ENCODE results near the gene PALM3. TPM values are rescaled to one million over a fixed set of nuclear protein-coding genes. Genes with fewer than 3 reads are reported as not detected.

The PALM3 gene
- total RNA-seq, 1 donor from 2014 or later = 0.95 TPM

DNA sequence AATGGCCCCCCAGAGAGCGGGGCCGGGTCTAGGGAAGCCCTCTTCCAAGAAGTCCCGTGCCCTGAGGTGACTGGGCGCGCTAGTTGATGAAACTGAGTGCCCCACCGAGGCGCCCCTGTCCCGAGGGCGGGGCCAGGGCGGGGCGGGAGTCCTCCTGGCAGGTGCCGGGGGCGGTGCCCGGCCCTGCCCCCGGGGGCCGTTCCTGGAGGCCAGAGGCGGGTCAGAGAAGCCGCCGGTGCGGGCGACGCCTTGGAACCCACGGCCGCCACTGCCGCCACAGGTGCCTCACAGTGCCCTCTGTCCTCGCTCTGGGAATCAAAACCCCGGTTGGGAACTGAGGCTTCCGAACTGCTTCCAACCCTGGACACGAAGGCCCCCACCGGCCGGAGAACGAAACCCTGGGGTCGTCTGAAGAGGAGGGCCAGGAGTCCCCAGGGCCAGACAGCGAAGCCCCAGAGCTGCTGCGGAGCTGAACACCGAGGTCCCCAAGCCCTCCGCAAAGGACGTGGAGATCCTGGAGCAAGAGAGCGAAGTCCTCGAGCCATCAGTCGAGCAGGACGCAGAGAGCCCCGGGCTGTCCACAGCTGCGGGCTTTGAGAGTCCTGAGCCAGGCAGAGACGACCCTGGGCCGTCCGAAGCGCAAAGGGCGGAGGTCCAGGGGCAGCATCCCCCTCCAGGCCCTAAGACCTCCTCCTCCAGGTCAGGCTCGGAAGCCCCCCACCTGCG, 10.8 kb upstream of the PALM3 start, which contains the start of gene MISP3:
Gene MISP3 (plus strand): TSS at position 252 of the 726 bp plus-strand sequence. CDS start 524 bp downstream, outside the sequence.
- H3K9me3 Mint-ChIP-seq (ENCODE audit: low read depth) = no peaks in the 10 kb centered on the region
- H3K27ac Mint-ChIP-seq (ENCODE audit: unreplicated experiment) = peak within 1 kb of the TSS; percentile 54
- peaks cover 18% of the 10 kb centered on the region for H3K4me1 Mint-ChIP-seq (ENCODE audit: low read depth)
- H3K27me3 Mint-ChIP-seq (ENCODE audit: low read depth) = no peaks in the 10 kb centered on the region
- H3K4me3 Mint-ChIP-seq (ENCODE audit: unreplicated experiment) = peak within 1 kb of the TSS; percentile 98
- TF ChIP-seq, protein P1, sequence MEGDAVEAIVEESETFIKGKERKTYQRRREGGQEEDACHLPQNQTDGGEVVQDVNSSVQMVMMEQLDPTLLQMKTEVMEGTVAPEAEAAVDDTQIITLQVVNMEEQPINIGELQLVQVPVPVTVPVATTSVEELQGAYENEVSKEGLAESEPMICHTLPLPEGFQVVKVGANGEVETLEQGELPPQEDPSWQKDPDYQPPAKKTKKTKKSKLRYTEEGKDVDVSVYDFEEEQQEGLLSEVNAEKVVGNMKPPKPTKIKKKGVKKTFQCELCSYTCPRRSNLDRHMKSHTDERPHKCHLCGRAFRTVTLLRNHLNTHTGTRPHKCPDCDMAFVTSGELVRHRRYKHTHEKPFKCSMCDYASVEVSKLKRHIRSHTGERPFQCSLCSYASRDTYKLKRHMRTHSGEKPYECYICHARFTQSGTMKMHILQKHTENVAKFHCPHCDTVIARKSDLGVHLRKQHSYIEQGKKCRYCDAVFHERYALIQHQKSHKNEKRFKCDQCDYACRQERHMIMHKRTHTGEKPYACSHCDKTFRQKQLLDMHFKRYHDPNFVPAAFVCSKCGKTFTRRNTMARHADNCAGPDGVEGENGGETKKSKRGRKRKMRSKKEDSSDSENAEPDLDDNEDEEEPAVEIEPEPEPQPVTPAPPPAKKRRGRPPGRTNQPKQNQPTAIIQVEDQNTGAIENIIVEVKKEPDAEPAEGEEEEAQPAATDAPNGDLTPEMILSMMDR (IDR thresholded peaks at IDR 0.05) = no peak
- DNase-seq (ENCODE audit: low spot score) = no peak
- H3K36me3 Mint-ChIP-seq (ENCODE audit: low read depth) = no peaks in the 10 kb centered on the region

DNA sequence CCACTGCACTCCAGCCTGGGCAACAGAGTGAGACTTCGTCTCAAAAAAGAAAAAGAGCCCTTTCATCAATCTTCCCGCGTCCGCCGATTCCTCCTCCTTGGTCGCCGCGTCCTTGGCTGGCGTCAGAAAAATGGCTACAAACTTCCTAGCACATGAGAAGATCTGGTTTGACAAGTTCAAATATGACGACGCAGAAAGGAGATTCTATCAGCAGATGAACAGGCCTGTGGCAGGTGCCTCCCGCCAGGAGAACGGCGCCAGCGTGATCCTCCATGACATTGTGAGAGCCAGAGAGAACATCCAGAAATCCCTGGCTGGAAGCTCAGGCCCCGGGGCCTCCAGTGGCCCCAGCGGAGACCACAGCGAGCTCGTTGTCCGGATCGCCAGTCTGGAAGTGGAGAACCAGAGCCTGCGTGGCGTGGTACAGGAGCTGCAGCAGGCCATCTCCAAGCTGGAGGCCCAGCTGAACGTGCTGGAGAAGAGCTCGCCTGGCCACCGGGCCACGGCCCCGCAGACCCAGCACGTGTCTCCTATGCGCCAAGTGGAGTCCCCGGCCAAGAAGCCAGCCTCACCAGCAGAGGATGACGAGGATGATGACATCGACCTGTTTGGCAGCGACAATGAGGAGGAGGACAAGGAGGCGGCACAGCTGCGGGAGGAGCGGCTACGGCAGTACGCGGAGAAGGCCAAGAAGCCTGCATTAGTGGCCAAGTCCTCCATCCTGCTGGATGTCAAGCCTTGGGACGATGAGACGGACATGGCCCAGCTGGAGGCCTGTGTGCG, 8.6 kb upstream of the PALM3 start:
- Mint-ChIP-seq H3K27ac (ENCODE audit: unreplicated experiment) (no peak overlapping the region), H3K4me3 (ENCODE audit: unreplicated experiment) (no peak overlapping the region), H3K36me3 (ENCODE audit: low read depth) (no peaks in the 10 kb centered on the region), H3K27me3 (ENCODE audit: low read depth) (no peaks in the 10 kb centered on the region), H3K4me1 (ENCODE audit: low read depth) (peaks cover 17% of the 10 kb centered on the region), H3K9me3 (ENCODE audit: low read depth) (no peaks in the 10 kb centered on the region)
- TF ChIP-seq, protein P1 (IDR thresholded peaks at IDR 0.05) = no peak
- DNase-seq (ENCODE audit: low spot score) = no peak

DNA sequence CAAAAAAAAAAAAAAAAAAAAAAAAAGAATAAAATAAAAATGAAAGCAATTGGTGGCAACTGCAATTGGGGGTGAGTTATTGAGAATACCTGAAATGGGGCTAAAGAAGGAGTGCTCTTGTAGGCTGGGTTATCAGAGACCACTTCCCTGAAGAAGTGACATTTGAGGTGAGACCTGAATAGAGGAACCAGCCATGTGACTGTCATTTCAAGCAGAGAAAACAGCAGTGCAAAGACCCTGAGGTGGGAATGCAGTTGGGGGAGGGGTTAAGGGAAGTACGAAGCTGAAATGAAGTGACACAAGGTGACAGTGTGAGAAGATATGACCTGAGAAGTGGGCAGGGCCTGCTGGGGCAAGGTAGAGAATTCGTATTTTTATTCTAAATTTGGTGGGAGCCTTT, 4.3 kb upstream of the PALM3 start:
- H3K27me3 Mint-ChIP-seq (ENCODE audit: low read depth) = no peaks in the 10 kb centered on the region
- no peak overlapping the region for H3K27ac Mint-ChIP-seq (ENCODE audit: unreplicated experiment)
- H3K36me3 Mint-ChIP-seq (ENCODE audit: low read depth) = no peaks in the 10 kb centered on the region
- no peaks in the 10 kb centered on the region for H3K9me3 Mint-ChIP-seq (ENCODE audit: low read depth)
- H3K4me3 Mint-ChIP-seq (ENCODE audit: unreplicated experiment) = no peak overlapping the region
- no peak for DNase-seq (ENCODE audit: low spot score)
- H3K4me1 Mint-ChIP-seq (ENCODE audit: low read depth) = no peaks in the 10 kb centered on the region
- TF ChIP-seq, protein P1 (IDR thresholded peaks at IDR 0.05) = no peak

DNA sequence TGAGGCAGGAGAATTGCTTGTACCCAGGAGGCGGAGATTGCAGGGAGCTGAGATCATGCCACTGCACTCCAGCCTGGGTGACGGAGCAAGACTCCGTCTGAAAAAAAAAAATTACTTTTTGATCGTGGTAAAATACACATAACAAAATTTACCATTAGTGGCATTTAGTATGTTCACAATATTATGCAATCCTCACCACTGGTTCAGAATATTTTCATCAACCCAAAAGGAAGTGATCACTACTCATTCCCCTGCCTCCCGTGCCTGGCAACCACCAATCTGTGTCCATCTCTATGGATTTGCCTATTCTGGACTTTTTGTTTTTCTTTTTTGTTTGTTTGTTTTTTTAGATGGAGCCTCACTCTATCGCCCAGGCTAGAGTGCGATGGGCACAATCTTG, 1.2 kb upstream of the PALM3 start:
- H3K27ac Mint-ChIP-seq (ENCODE audit: unreplicated experiment) = no peak overlapping the region
- TF ChIP-seq, protein P1 (IDR thresholded peaks at IDR 0.05) = no peak
- H3K4me1 Mint-ChIP-seq (ENCODE audit: low read depth) = peaks cover 6% of the 10 kb centered on the region
- H3K9me3 Mint-ChIP-seq (ENCODE audit: low read depth) = no peaks in the 10 kb centered on the region
- H3K27me3 Mint-ChIP-seq (ENCODE audit: low read depth) = peaks cover 3% of the 10 kb centered on the region
- no peaks in the 10 kb centered on the region for H3K36me3 Mint-ChIP-seq (ENCODE audit: low read depth)
- H3K4me3 Mint-ChIP-seq (ENCODE audit: unreplicated experiment) = no peak overlapping the region
- no peak for DNase-seq (ENCODE audit: low spot score)

DNA sequence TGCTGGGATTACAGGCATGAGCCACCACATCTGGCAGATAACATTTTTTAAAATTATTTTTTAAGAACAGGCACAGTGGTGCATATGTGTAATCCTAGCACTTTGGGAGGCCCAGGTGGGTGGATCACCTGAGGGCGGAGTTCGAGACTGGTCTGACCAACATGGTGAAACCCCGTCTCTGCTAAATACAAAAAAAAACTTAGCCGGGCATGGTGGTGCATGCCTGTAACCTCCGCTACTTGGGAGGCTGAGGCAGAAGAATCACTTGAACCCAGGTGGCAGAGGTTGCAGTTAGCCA, 631 bp upstream of the PALM3 start:
- DNase-seq (ENCODE audit: low spot score) = no peak
- no peak overlapping the region for H3K27ac Mint-ChIP-seq (ENCODE audit: unreplicated experiment)
- no peaks in the 10 kb centered on the region for H3K9me3 Mint-ChIP-seq (ENCODE audit: low read depth)
- H3K4me1 Mint-ChIP-seq (ENCODE audit: low read depth) = peaks cover 11% of the 10 kb centered on the region
- no peaks in the 10 kb centered on the region for H3K36me3 Mint-ChIP-seq (ENCODE audit: low read depth)
- TF ChIP-seq, protein P1 (IDR thresholded peaks at IDR 0.05) = no peak
- H3K27me3 Mint-ChIP-seq (ENCODE audit: low read depth) = peaks cover 3% of the 10 kb centered on the region
- H3K4me3 Mint-ChIP-seq (ENCODE audit: unreplicated experiment) = no peak overlapping the region
